A549 (cell line): ENCODE measurements around the gene AMER2.

Source experiments
- CHD2 ChIP-seq: fragments of 150-350 bp; IDR thresholded peaks from 2 replicates; pipeline ENCODE4 v1.6.1; 2014; ENCODE audit warnings: low read length; ENCODE audit not compliant: partially characterized antibody
- NPAS2 ChIP-seq: fragments of 250-450 bp; sonication (Bioruptor Pico); IDR thresholded peaks from 2 replicates; pipeline ENCODE4 v1.8.0; 2022; ENCODE audit warnings: mild to moderate bottlenecking, moderate library complexity, borderline replicate concordance

DNA sequence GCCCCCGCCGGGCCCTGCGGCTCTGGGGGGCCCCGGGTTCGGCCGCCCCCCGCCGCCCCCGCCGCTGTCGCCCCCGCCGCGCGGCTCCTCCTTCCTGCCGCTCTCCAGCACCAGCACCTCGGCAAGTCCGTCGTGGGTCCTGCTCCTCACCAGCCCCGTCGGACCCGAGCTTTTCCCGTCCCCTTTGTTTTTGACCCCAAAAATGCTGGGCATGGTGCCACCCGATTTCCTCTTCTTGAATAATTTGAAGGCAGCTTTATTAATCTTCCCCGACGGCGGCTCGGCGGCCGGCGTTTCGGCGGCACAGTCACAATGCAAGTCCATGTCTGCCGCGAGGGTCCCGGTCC, 945 bp downstream of the AMER2 start:
- TF ChIP-seq CHD2 (no peak), NPAS2 (CRISPR knock-in tag) (no peak)
